GM19324 (cell line): ENCODE data around the gene GPR18.
"Not testable (repeated sequence)": the region's sequence is repeated elsewhere in the genome, so short reads cannot be mapped to it uniquely, and the experiment has no call there.

ENCODE experiments used
- ATAC-seq: cut with Tn5 transposase; IDR thresholded peaks from one replicate; pipeline ENCODE4 v1.9.1; 2021; ENCODE audit warnings: mild to moderate bottlenecking, moderate library complexity; ENCODE audit not compliant: unreplicated experiment, low FRiP score

GPR18 gene

GRCh38 chr13:99269627-99270241, 11.6 kb upstream of the GPR18 start:
- no peak for ATAC-seq

- ATAC-seq = no peak
These were observed 10.6 kb upstream of the GPR18 start for GRCh38 chr13:99268822-99269221.

DNA sequence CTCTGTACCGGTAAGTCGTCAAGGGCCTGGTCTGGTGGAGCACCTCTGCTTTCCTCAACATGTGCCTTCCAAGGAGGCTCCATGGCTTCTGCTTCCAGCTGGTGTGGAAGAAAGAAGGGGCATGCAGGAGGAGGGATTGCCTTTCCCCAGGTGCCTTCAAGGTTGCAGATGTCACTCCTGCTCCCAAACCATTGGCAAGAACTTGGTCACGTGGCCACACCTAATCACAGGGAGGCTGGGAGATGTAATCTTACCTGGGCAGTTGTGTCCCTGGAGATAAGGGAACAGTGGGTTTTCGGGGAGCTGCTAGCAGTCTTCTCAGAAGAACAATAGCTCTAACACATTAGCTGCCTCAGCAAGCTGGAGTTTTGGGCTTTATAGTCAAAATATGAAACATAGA, 9.7 kb upstream of the GPR18 start:
- no peak for ATAC-seq

GRCh38 chr13:99266827-99267226, 8.6 kb upstream of the GPR18 start:
- ATAC-seq = no peak

DNA sequence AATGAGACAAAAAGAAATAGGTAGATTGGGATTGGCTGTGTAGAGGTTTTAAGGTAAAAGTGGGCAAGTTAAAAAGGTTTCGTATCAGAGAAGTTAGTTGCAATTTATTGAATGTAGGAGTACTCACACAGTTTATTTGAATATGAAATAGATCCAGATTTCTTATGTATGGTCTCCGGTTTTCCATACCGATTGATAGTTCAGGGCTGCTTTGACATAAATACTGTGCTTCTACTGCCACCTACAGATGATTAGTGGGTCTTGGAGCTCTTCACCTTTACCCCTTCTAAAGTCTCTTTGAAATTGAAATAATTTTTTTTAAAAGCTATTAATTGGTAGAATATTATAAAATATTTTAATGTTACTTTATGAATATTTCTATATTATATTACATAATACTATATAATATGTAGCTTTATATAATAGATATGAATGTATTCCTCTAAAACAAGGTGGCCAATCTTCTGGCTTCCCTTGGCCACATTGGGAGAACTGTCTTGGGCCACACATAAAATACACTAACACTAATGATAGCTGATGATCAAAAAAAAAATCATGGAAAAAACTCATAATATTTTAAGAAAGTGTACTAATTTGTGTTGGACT, 7.7 kb upstream of the GPR18 start:
- no peak for ATAC-seq

DNA sequence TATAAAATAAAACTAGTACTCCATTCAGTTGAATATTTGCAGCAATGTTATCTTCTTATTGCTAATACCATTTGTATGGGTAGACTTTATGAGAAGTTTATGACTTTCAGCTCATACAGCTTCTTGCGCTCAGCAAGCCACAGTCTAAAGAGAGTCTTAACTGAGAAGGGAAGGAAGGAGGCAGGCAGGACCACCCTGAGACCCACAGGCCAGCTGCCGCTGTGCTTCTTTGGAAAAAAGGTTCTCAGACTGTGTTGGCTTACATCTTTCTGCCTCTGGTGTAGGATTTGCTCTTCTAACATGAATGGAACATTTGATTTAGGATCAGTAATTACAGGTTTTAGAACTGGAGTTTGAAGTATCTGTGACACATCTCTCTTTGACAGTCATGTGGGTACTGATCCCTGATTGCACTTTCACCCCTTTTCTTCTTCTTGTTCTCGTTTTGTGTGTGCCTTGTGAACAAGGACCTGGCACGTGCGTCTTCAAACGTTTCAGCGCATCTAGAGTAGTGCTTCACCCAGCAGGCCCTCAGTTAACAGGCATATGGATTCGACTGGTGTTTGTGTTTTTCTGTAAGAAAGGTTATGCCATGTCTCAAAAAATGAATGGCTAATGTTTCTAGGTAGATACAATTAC, 7.1 kb upstream of the GPR18 start:
- ATAC-seq = no peak

- no peak for ATAC-seq
These were observed 5.9 kb upstream of the GPR18 start for GRCh38 chr13:99264051-99264450.

DNA sequence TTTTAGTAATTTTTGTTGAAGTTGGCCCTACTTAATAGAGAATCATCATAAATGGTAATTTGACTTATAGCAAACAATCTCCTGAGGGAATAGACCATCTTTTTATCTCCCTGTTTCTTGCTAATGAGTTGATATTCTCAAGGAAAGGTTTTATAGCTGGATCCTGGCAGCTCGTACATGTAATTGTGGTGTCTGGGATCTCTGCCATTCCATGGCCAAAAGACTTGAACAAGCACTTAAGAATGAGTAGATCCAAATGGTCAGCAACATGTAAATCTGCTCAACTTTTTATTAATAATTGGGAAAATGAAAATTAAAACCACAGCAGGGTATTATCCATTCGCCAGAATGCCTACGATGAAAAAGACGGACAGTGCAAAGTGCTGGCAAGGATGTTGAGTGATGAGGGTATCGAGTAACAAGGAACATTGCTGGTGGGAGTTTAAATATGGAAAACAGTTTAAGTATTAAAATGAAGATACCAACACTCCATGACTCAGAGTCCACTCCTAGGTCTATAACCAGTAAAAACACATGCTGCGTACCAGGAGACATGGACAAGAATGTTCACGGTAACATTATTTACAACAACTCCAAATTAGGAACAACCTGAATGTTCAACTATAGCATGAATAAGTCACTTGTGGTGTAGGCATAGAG, 5.1 kb upstream of the GPR18 start:
- no peak for ATAC-seq

DNA sequence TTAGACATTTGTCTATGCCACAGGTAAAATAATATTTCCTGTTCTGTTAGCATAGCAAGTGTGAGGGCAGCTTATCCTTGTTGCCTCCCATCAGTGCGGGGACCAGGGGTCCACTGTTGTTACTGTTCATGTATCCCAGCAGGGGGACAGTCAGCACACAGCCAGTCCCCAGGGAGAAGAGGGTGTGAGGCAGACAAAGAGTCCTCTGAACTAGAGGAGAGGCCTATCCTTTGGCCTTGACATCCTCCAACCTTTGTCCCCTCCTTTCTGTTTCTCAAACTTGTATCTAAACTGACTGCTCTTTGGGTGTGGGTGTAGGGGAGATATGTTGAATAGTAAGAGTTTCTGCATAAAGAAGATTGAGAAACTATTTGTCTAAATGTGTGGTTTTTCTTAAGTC, 2.9 kb upstream of the GPR18 start:
- no peak for ATAC-seq

DNA sequence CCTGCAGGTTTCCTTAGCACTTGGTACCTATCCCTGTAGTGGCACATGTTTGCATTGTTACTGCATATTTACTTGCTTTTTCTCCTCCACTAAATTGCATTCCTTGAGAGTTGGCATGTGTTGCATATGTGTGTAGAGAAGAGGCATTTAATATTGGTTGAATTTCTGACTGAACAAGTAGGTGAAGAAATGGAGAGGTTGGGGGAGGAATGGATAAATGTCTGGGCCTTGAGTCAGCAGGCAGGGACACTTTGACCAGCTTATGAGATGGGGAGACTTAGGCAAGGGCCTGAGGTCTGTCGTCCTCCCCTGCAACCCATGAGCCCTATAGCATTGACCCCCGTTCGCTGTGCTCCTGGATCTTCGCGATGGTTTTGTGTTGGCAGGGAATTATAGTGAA, 2.0 kb upstream of the GPR18 start:
- ATAC-seq = no peak

DNA sequence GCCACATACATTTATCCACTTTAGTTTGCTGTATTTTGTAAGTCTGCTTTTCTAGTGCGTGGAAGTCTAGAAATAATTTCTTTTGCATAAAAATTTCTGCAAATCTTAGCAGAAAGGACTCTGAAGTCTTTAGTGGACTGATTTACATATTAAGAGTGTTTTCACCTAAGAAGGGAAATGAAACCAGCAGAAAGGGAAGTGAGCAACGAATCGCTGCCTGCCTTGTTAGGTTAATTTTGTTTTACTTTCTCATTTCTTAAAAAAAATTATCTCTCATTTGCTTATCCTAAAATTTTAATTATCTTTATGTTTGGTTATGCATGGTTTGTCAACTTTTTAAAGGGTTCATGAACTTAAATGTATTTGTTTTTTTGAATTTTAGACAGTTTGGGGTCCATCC, 767 bp upstream of the GPR18 start:
- peak; percentile 67 for ATAC-seq

GRCh38 chr13:99257291-99257690, 888 bp downstream of the GPR18 start:
- ATAC-seq = no peak

- no peak for ATAC-seq
These were observed 1.5 kb downstream of the GPR18 start for GRCh38 chr13:99256709-99257108.

DNA sequence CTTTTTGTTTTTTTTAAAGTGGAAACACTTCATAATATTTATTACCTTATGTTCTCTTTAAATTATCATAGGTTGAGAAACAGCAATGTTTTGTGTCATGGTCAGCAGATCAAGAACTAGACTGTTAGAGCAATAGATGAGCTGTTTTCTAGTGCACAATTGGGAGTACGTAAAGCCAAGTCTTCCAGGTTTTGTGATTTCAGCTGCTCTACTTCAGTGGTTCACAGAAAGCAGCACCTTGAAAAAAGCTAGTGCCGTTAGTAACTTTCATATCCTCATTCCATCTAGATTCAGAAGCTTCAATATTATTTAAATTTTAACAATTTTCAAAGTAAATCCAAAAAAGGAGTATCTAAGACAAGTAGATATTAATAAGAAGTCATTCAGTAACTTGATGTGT, 1.9 kb downstream of the GPR18 start:
- ATAC-seq = no peak

DNA sequence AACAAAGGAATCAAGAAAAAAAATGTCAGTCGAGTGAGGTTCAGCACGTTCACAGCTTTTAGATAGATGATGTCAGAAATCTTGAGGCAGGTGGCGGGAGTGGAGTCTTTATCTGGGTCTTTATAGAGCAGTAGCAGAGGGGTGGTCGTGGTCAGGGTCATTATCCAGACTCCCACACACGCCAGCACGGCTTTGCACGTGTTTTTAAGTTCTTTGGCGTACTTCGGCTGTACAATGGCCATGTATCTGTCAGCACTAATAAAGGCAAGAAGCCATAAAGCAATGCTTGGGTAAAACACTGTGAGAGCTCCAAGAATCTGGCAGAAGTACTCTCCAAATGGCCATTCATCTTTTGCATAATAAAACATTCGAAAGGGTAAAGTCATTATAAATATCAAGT, 2.9 kb downstream of the GPR18 start:
- ATAC-seq = no peak

DNA sequence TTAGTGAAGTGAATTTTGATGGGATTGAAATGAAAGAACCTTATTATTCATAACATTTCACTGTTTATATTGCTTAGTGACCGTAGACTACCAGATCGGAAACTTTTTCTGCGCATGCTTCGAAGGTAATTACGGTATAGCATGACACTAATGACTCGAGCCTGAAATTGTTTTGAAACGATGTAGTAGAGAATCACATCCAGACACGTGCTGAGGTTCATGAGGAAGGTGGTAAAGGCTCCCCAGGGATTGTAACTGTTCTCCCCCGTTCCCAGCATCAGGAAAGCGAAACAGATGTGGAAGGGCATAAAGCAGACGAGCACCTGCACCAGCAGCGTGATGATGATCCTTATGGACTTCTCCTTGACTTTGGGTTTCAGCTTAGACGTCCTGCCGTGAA, 3.3 kb downstream of the GPR18 start:
- ATAC-seq = no peak

DNA sequence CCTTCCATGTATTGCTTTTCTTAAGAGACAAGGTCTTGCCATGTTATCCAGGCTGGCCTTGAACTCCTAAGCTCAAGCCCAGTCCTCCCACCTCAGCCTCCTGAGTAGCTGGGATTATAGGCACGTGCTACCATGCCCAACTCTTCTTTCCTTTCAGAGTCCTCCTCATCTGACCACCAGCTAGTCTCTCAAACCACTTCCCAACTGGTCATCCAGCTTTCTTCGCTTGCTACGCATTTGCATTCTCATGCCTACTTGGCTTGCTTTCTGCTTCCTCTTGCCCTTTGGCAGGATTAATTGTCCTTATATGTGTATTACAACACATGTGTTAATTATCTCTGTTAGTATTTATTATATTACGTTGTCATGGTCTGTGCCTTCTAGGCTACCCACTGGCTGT, 6.3 kb downstream of the GPR18 start:
- ATAC-seq = no peak

DNA sequence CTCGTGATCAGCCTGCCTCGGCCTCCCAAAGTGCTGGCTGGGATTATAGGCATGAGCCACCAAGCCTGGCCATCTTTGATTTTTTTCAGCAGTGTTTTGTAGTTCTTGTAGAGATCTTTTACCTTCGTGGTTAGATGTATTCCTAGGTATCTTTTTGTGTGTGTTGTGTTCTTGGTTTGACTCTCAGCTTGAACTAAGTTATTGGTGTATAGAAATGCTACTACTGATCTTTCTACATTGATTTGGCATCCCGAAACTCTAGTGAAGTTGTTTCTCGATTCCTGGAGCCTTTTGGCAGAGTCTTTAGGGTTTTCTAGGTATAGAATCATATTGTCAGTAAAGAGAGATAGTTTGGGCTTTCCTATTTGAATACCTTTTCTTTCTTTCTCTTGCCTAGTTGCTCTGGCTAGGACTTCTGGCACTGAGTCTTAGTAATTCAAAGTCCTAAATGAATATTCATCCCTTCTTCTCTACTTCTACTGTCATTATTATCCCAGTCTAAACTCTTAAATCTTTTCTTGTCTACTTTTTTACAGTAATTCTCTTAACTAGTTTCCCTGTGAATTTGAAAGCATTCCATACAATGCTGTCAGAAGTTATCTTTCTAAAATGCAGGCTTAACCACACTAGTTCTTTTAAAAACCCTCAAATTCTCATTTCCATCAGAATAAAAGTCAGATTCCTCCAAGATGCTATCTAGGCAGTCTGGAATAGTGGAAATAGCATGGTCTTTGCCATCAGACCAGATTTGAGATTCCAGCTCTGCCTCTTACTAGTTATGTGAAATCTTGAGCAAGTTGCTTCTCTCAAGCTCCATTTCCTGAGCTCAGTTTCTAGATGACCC, 7.0 kb downstream of the GPR18 start:
- ATAC-seq = no peak

DNA sequence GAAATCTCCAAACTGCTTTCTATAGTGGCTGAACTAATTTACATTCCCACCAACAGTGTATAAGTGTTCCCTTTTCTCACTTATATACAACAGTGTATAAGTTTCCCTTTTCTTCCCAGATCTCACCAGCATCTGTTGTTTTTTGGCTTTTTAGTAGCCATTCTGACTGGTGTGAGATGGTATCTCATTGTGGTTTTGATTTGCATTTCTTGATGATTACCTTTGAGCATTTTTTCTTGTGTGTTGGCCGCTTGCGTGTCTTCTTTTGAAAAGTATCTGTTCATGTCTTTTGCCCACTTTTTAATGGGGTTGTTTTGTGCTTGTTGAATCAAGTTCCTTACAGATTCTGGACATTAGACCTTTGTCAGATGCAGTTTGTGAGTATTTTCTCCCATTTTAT, 8.6 kb downstream of the GPR18 start:
- ATAC-seq = not testable (repeated sequence)

GRCh38 chr13:99249178-99249577, 9.0 kb downstream of the GPR18 start:
- not testable (repeated sequence) for ATAC-seq

DNA sequence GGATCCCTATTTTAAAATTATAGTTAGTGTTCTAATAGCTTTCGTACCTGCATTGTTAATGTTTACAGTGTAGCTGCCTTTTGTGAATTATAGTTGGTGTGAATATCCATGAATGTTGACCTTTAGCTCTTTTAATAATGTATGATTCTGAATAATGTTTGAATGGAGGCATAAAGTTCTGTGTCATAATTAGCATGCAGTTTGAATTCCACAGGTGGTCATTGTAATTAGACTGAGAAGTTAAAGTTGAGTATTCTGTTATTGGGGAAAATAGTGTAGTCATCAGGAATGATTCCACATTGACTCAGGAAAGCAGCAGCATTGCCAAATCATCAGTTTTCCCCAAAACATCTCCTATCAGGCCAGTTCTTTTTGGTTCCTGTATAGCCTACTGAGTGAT, 12.1 kb downstream of the GPR18 start:
- no peak for ATAC-seq
